ENCODE data around the gene FRYL.

DNA sequence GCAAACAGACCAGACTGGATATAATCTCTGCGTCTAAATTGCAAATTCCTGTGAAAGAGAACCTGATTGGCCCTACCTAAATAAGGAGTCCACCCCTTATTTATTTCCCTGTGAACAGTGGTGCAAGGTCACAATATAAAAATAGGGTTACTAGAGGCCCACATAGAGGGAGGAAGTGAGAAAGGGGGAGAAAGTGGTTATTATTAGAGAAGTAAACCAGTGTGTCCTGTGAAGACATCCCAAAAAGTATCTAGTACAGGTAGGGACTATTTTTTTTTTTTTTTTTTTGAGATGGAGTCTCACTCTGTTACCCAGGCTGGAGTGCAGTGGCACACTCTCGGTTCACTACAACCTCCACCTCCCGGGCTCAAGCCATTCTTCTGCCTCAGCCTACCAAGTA, 15.0 kb upstream of the FRYL start:
- TF ChIP-seq, protein P1, sequence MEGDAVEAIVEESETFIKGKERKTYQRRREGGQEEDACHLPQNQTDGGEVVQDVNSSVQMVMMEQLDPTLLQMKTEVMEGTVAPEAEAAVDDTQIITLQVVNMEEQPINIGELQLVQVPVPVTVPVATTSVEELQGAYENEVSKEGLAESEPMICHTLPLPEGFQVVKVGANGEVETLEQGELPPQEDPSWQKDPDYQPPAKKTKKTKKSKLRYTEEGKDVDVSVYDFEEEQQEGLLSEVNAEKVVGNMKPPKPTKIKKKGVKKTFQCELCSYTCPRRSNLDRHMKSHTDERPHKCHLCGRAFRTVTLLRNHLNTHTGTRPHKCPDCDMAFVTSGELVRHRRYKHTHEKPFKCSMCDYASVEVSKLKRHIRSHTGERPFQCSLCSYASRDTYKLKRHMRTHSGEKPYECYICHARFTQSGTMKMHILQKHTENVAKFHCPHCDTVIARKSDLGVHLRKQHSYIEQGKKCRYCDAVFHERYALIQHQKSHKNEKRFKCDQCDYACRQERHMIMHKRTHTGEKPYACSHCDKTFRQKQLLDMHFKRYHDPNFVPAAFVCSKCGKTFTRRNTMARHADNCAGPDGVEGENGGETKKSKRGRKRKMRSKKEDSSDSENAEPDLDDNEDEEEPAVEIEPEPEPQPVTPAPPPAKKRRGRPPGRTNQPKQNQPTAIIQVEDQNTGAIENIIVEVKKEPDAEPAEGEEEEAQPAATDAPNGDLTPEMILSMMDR (IDR thresholded peaks at IDR 0.05; ENCODE audit: insufficient read depth, low read length, poor library complexity, severe bottlenecking) = no peak
- no peak for TF ChIP-seq EZH2phosphoT487 (conservative IDR thresholded peaks at IDR 0.05; ENCODE audit: low read length)

Measured in SU-DHL-6 (cell line).